Thyroid gland (tissue), 4 donors: ENCODE data around the gene SUGP2. TPM values are rescaled to one million over a fixed set of nuclear protein-coding genes. Genes with fewer than 3 reads are reported as not detected.

ENCODE experiments used
- DNase-seq, 2 donors: peaks; one replicate each; pipeline ENCODE4 v3.0.0-alpha.2; 2019
- H3K27ac ChIP-seq, 3 donors: fragments of 200-600 bp; sonication (generic); 1 replicate in 2 of 3; 2 replicates in 1 of 3; pipeline ENCODE4 v1.5.1; 2016 to 2019; ENCODE audit warnings: mild to moderate bottlenecking in 1 of 3, moderate library complexity in 1 of 3
- H3K27me3 ChIP-seq: fragments of 200-600 bp; sonication (generic); one replicate; pipeline ENCODE4 v1.5.1; 2019
- H3K36me3 ChIP-seq, 2 donors: fragments of 200-600 bp; sonication (generic); one replicate each; pipeline ENCODE4 v1.5.1; 2016 to 2019
- H3K4me1 ChIP-seq, 2 donors: fragments of 200-600 bp; sonication (generic); one replicate each; pipeline ENCODE4 v1.5.1; 2017 to 2019
- H3K4me3 ChIP-seq, 3 donors: fragments of 200-600 bp; sonication (generic); replicated peaks in 1 of 3; 1 replicate in 2 of 3; 2 replicates in 1 of 3; pipeline ENCODE4 v1.5.1; 2016; ENCODE audit warnings: mild to moderate bottlenecking in 1 of 3
- H3K9me3 ChIP-seq: fragments of 200-600 bp; sonication (generic); one replicate; pipeline ENCODE4 v1.5.1; 2017
- POLR2A ChIP-seq, 2 donors: fragments of 450-650 bp; IDR thresholded peaks; one replicate each; pipeline ENCODE4 v1.6.1; 2017; ENCODE audit warnings: antibody characterized with exemption in 2 of 2, mild to moderate bottlenecking in 2 of 2, moderate library complexity in 1 of 2
- WGBS, 2 donors: methylation state at CpG; one replicate each; pipeline ENCODE4 v1.1.5; 2017; 5-methylcytosine and 5-hydroxymethylcytosine counted together
- intact Hi-C: fragments of 100-400 bp; cut with DNase I; formaldehyde crosslinking; loops from one replicate; pipeline ENCODE4 v1.15.1; 2023
- total RNA-seq, 4 donors: library from RNA; depleted of rRNA; stranded (reverse); fragments of >200 nt; gene quantifications; one replicate each; pipeline ENCODE4 v1.2.3, GENCODE V29; 2016
- TF ChIP-seq, protein P1 (sequence below), 6 experiments: fragments of 200-600 bp in 3 of 6; fragments of 450-650 bp in 3 of 6; sonication (generic) in 3 of 6; IDR thresholded peaks; one replicate each; pipeline ENCODE4 v1.5.1; 2016 to 2019; ENCODE audit warnings: antibody characterized with exemption in 6 of 6, mild to moderate bottlenecking in 2 of 6, inconsistent platforms in 1 of 6, moderate library complexity in 1 of 6

Gene SUGP2
- total RNA-seq = 10 to 100 TPM; 70.3 to 93.5 (median 82.2) TPM

GRCh38 chr19:19033426-19034203 lies at the start of gene SUGP2, which contains the start of gene ARMC6:
Gene SUGP2, minus strand, starts transcription at chr19:19033517. Its CDS starts 2,446 bp downstream, at chr19:19031071.
Gene ARMC6, plus strand, starts transcription at chr19:19033603. Its CDS starts 607 bp downstream, at chr19:19034210.
- TF ChIP-seq, protein P1, sequence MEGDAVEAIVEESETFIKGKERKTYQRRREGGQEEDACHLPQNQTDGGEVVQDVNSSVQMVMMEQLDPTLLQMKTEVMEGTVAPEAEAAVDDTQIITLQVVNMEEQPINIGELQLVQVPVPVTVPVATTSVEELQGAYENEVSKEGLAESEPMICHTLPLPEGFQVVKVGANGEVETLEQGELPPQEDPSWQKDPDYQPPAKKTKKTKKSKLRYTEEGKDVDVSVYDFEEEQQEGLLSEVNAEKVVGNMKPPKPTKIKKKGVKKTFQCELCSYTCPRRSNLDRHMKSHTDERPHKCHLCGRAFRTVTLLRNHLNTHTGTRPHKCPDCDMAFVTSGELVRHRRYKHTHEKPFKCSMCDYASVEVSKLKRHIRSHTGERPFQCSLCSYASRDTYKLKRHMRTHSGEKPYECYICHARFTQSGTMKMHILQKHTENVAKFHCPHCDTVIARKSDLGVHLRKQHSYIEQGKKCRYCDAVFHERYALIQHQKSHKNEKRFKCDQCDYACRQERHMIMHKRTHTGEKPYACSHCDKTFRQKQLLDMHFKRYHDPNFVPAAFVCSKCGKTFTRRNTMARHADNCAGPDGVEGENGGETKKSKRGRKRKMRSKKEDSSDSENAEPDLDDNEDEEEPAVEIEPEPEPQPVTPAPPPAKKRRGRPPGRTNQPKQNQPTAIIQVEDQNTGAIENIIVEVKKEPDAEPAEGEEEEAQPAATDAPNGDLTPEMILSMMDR (IDR thresholded peaks at IDR 0.05) = no peak
- TF ChIP-seq POLR2A (IDR thresholded peaks at IDR 0.05) = peak in 1 of 2 donors; percentile 86
- Histone ChIP-seq H3K9me3 (no peaks in the 10 kb centered on the region), H3K27me3 (no peaks in the 10 kb centered on the region), H3K27ac (peak within 1 kb of the TSS; percentile 88 to 97 (median 96)), H3K36me3 (peaks cover 5 to 7% of the 10 kb centered on the region in 2 donors), H3K4me1 (peaks cover 11 to 28% of the 10 kb centered on the region in 2 donors), H3K4me3 (peak within 1 kb of the TSS; percentile 57 to 98 (median 75))
- WGBS, 2 donors = 0 to 1% methylated on average over 17 to 28 of the region's 94 CpGs
- DNase-seq = peak; percentile 82
- intact Hi-C loops = no loop called here

DNA sequence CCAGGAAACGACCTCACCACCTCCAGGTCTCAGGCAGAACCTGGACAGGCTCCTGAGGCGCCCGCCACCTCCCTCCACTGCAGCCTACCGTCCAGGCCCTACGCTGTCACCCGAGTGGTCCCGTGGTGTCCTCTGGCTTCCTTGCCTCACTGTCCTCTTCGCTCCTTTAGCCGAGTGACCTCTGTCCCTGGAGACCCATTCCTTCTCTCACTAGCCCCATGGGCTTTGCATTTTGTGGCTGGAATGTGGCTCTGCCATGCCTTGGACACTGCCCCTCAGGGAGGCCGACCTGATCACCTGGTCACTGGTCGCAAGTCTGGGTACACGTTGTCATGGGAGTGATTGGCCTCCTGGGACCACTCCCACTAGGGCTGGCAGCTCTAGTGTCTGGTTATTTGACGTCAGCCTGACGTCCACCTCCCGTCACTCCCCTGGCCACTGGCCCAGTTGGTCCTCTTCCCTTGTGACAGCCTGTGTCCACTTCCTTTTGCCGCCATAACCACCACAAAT lies 48.4 kb upstream of the SUGP2 start:
- Histone ChIP-seq H3K9me3 (no peaks in the 10 kb centered on the region), H3K4me3 (no peak overlapping the region), H3K27me3 (no peaks in the 10 kb centered on the region), H3K36me3 (no peaks in the 10 kb centered on the region), H3K27ac (peak overlapping the region; percentile 22 to 95 (median 81)), H3K4me1 (peaks cover 32 to 58% of the 10 kb centered on the region in 2 donors)
- peak; percentile 39 to 47 for DNase-seq
- intact Hi-C loops = no loop called here
- TF ChIP-seq, protein P1 (IDR thresholded peaks at IDR 0.05) = no peak
- TF ChIP-seq POLR2A (IDR thresholded peaks at IDR 0.05) = peak in 1 of 2 donors; percentile 9
- 73 to 77% methylated on average over 12 to 15 of the region's 16 CpGs for whole genome bisulfite sequencing, 2 donors

DNA sequence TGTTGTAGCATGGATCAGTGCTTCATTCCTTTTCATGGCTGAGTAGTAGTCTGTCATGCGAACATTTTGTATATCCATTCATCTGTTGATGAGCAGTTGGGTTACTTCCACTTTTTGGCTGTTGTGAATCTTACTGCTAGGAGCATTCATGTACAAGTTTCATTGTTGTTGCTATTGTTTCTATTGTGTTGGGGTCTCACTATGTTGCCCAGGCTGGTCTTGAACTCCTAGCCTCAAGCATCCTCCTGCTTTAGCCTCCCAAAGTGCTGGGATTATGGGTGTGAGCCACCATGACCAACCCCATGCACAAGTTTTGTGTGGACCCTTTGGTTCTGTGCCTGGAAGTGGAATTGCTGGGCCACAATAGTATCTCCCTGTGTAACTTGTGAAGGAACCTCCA lies 46.3 kb upstream of the SUGP2 start:
- H3K27ac ChIP-seq = peak overlapping the region; percentile 45 to 95 (median 81)
- no peak for TF ChIP-seq POLR2A (IDR thresholded peaks at IDR 0.05)
- TF ChIP-seq, protein P1 (IDR thresholded peaks at IDR 0.05) = no peak
- 100% methylated on average over 1 of the region's 1 CpG for WGBS, 2 donors
- no peaks in the 10 kb centered on the region for H3K9me3 ChIP-seq
- no peak overlapping the region for H3K4me3 ChIP-seq
- intact Hi-C loops = no loop called here
- no peak for DNase-seq
- H3K36me3 ChIP-seq = no peaks in the 10 kb centered on the region
- H3K27me3 ChIP-seq = no peaks in the 10 kb centered on the region
- peaks cover 32 to 53% of the 10 kb centered on the region in 2 donors for H3K4me1 ChIP-seq

GRCh38 chr19:19078801-19079200 lies 45.5 kb upstream of the SUGP2 start:
- peaks cover 28 to 46% of the 10 kb centered on the region in 2 donors for H3K4me1 ChIP-seq
- intact Hi-C loops = no loop called here
- no peak overlapping the region for H3K4me3 ChIP-seq
- H3K36me3 ChIP-seq = no peaks in the 10 kb centered on the region
- no peak for TF ChIP-seq POLR2A (IDR thresholded peaks at IDR 0.05)
- TF ChIP-seq, protein P1 (IDR thresholded peaks at IDR 0.05) = no peak
- no peak for DNase-seq
- no peaks in the 10 kb centered on the region for H3K9me3 ChIP-seq
- H3K27ac ChIP-seq = peak overlapping the region; percentile 24 to 45 (median 30)
- WGBS, 2 donors = 94 to 98% methylated on average over 6 of the region's 6 CpGs
- H3K27me3 ChIP-seq = no peaks in the 10 kb centered on the region

DNA sequence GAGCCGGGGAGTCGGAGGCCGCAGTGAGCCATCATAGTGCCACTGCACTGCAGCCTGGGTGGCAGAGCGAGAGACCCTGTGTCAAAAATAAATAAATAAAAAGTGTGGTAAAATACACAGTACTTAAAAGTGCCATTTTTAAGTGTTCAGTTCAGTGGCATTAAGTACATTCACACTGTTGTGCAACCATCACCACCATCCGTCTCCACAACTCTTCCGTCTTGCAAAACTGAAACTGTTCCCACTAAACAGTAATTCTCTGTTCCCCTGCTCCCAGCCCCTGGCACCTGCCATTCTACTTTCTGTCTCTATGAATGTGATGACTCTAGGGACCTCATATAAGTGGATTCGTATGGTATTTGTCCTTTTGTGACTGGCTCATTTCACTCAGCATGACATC lies 43.8 kb upstream of the SUGP2 start:
- no peaks in the 10 kb centered on the region for H3K27me3 ChIP-seq
- no peak for TF ChIP-seq POLR2A (IDR thresholded peaks at IDR 0.05)
- TF ChIP-seq, protein P1 (IDR thresholded peaks at IDR 0.05) = no peak
- intact Hi-C loops = no loop called here
- H3K9me3 ChIP-seq = no peaks in the 10 kb centered on the region
- H3K36me3 ChIP-seq = no peaks in the 10 kb centered on the region
- WGBS, 2 donors = 92 to 97% methylated on average over 7 of the region's 7 CpGs
- no peak for DNase-seq
- H3K4me1 ChIP-seq = peaks cover 16 to 35% of the 10 kb centered on the region in 2 donors
- H3K4me3 ChIP-seq = no peak overlapping the region
- no peak overlapping the region for H3K27ac ChIP-seq
